ENCODE data around the gene PSMB7.
"Not testable (repeated sequence)": the region's sequence is repeated elsewhere in the genome, so short reads cannot be mapped to it uniquely, and the experiment has no call there.

Gene PSMB7

GRCh38 chr9:124429530-124429867 lies 14.3 kb upstream of the PSMB7 start:
- Histone ChIP-seq H3K9me3 (ENCODE audit: control insufficient read depth in 5 of 5, low read length in 5 of 5) (no peaks in the 10 kb centered on the region), H3K27me3 (ENCODE audit: control insufficient read depth in 5 of 5, insufficient read depth in 4 of 5, low read length in 5 of 5) (no peaks in the 10 kb centered on the region), H3K4me3 (ENCODE audit: low read depth in 1 of 5, low read length in 5 of 5) (no peak overlapping the region)

GRCh38 chr9:124428751-124429529 lies 13.7 kb upstream of the PSMB7 start:
- Histone ChIP-seq H3K4me1 (ENCODE audit: control insufficient read depth in 5 of 5, insufficient read depth in 5 of 5, low read length in 5 of 5) (peaks cover 0 to 11% (median 4%) of the 10 kb centered on the region in 5 donors), H3K9me3 (ENCODE audit: control insufficient read depth in 5 of 5, low read length in 5 of 5) (no peaks in the 10 kb centered on the region), H3K27me3 (ENCODE audit: control insufficient read depth in 5 of 5, insufficient read depth in 4 of 5, low read length in 5 of 5) (no peaks in the 10 kb centered on the region), H3K9ac (ENCODE audit: low read length in 5 of 5) (no peak overlapping the region), H3K27ac (ENCODE audit: low read depth, low read length) (no peak overlapping the region), H3K36me3 (ENCODE audit: control insufficient read depth in 5 of 5, insufficient read depth in 5 of 5, low read length in 5 of 5) (no peaks in the 10 kb centered on the region), H3K4me3 (ENCODE audit: low read depth in 1 of 5, low read length in 5 of 5) (no peak overlapping the region)

More at GRCh38 chr9:124429530-124429867, 14.3 kb upstream of the PSMB7 start:
- H3K27ac ChIP-seq (ENCODE audit: low read depth, low read length), result no peak overlapping the region
- H3K4me1 ChIP-seq (ENCODE audit: control insufficient read depth in 5 of 5, insufficient read depth in 5 of 5, low read length in 5 of 5), result peaks cover 0 to 11% (median 4%) of the 10 kb centered on the region in 5 donors
- H3K9ac ChIP-seq (ENCODE audit: low read length in 5 of 5), result no peak overlapping the region
- no peaks in the 10 kb centered on the region for H3K36me3 ChIP-seq (ENCODE audit: control insufficient read depth in 5 of 5, insufficient read depth in 5 of 5, low read length in 5 of 5)

- H3K9me3 ChIP-seq (ENCODE audit: control insufficient read depth in 5 of 5, low read length in 5 of 5), result no peaks in the 10 kb centered on the region
Observed at GRCh38 chr9:124427281-124427680, 12.0 kb upstream of the PSMB7 start.

GRCh38 chr9:124426361-124426760 lies 11.1 kb upstream of the PSMB7 start:
- H3K4me3 ChIP-seq (ENCODE audit: low read depth in 1 of 5, low read length in 5 of 5), result no peak overlapping the region
- H3K9me3 ChIP-seq (ENCODE audit: control insufficient read depth in 5 of 5, low read length in 5 of 5), result no peaks in the 10 kb centered on the region
- no peaks in the 10 kb centered on the region for H3K36me3 ChIP-seq (ENCODE audit: control insufficient read depth in 5 of 5, insufficient read depth in 5 of 5, low read length in 5 of 5)
- H3K4me1 ChIP-seq (ENCODE audit: control insufficient read depth in 5 of 5, insufficient read depth in 5 of 5, low read length in 5 of 5), result peaks cover 0 to 8% (median under 1%) of the 10 kb centered on the region in 5 donors
- no peak overlapping the region for H3K27ac ChIP-seq (ENCODE audit: low read depth, low read length)
- H3K27me3 ChIP-seq (ENCODE audit: control insufficient read depth in 5 of 5, insufficient read depth in 4 of 5, low read length in 5 of 5), result peaks cover 0 to 4% (median 0%) of the 10 kb centered on the region in 5 donors
- H3K9ac ChIP-seq (ENCODE audit: low read length in 5 of 5), result no peak overlapping the region

More at GRCh38 chr9:124427281-124427680, 12.0 kb upstream of the PSMB7 start:
- peaks cover 0 to 4% (median 0%) of the 10 kb centered on the region in 5 donors for H3K27me3 ChIP-seq (ENCODE audit: control insufficient read depth in 5 of 5, insufficient read depth in 4 of 5, low read length in 5 of 5)
- H3K4me3 ChIP-seq (ENCODE audit: low read depth in 1 of 5, low read length in 5 of 5), result no peak overlapping the region
- no peak overlapping the region for H3K9ac ChIP-seq (ENCODE audit: low read length in 5 of 5)
- H3K36me3 ChIP-seq (ENCODE audit: control insufficient read depth in 5 of 5, insufficient read depth in 5 of 5, low read length in 5 of 5), result no peaks in the 10 kb centered on the region
- peaks cover 0 to 11% (median 4%) of the 10 kb centered on the region in 5 donors for H3K4me1 ChIP-seq (ENCODE audit: control insufficient read depth in 5 of 5, insufficient read depth in 5 of 5, low read length in 5 of 5)
- no peak overlapping the region for H3K27ac ChIP-seq (ENCODE audit: low read depth, low read length)

- not testable (repeated sequence) for H3K27ac ChIP-seq (ENCODE audit: low read depth, low read length); H3K27me3 ChIP-seq (ENCODE audit: control insufficient read depth in 5 of 5, insufficient read depth in 4 of 5, low read length in 5 of 5); H3K9ac ChIP-seq (ENCODE audit: low read length in 5 of 5); H3K4me3 ChIP-seq (ENCODE audit: low read depth in 1 of 5, low read length in 5 of 5); H3K4me1 ChIP-seq (ENCODE audit: control insufficient read depth in 5 of 5, insufficient read depth in 5 of 5, low read length in 5 of 5); H3K9me3 ChIP-seq (ENCODE audit: control insufficient read depth in 5 of 5, low read length in 5 of 5); H3K36me3 ChIP-seq (ENCODE audit: control insufficient read depth in 5 of 5, insufficient read depth in 5 of 5, low read length in 5 of 5)
Observed at GRCh38 chr9:124425733-124426132, 10.5 kb upstream of the PSMB7 start.

GRCh38 chr9:124423591-124423990 lies 8.3 kb upstream of the PSMB7 start:
- Histone ChIP-seq H3K9ac (ENCODE audit: low read length in 5 of 5) (no peak overlapping the region), H3K27me3 (ENCODE audit: control insufficient read depth in 5 of 5, insufficient read depth in 4 of 5, low read length in 5 of 5) (peaks cover 0 to 4% (median 0%) of the 10 kb centered on the region in 5 donors), H3K9me3 (ENCODE audit: control insufficient read depth in 5 of 5, low read length in 5 of 5) (no peaks in the 10 kb centered on the region), H3K36me3 (ENCODE audit: control insufficient read depth in 5 of 5, insufficient read depth in 5 of 5, low read length in 5 of 5) (no peaks in the 10 kb centered on the region), H3K27ac (ENCODE audit: low read depth, low read length) (no peak overlapping the region), H3K4me3 (ENCODE audit: low read depth in 1 of 5, low read length in 5 of 5) (no peak overlapping the region), H3K4me1 (ENCODE audit: control insufficient read depth in 5 of 5, insufficient read depth in 5 of 5, low read length in 5 of 5) (peaks cover 0 to 10% (median 0%) of the 10 kb centered on the region in 5 donors)

GRCh38 chr9:124423155-124423554 lies 7.9 kb upstream of the PSMB7 start:
- H3K36me3 ChIP-seq (ENCODE audit: control insufficient read depth in 5 of 5, insufficient read depth in 5 of 5, low read length in 5 of 5), result no peaks in the 10 kb centered on the region
- peaks cover 0 to 10% (median 0%) of the 10 kb centered on the region in 5 donors for H3K4me1 ChIP-seq (ENCODE audit: control insufficient read depth in 5 of 5, insufficient read depth in 5 of 5, low read length in 5 of 5)
- no peak overlapping the region for H3K9ac ChIP-seq (ENCODE audit: low read length in 5 of 5)
- no peaks in the 10 kb centered on the region for H3K9me3 ChIP-seq (ENCODE audit: control insufficient read depth in 5 of 5, low read length in 5 of 5)
- no peak overlapping the region for H3K4me3 ChIP-seq (ENCODE audit: low read depth in 1 of 5, low read length in 5 of 5)
- H3K27me3 ChIP-seq (ENCODE audit: control insufficient read depth in 5 of 5, insufficient read depth in 4 of 5, low read length in 5 of 5), result peaks cover 0 to 4% (median 0%) of the 10 kb centered on the region in 5 donors
- no peak overlapping the region for H3K27ac ChIP-seq (ENCODE audit: low read depth, low read length)

GRCh38 chr9:124420991-124421543 lies 5.8 kb upstream of the PSMB7 start:
- no peak overlapping the region for H3K9ac ChIP-seq (ENCODE audit: low read length in 5 of 5)
- peaks cover 0 to 10% (median 0%) of the 10 kb centered on the region in 5 donors for H3K4me1 ChIP-seq (ENCODE audit: control insufficient read depth in 5 of 5, insufficient read depth in 5 of 5, low read length in 5 of 5)
- H3K27me3 ChIP-seq (ENCODE audit: control insufficient read depth in 5 of 5, insufficient read depth in 4 of 5, low read length in 5 of 5), result peaks cover 0 to 4% (median 0%) of the 10 kb centered on the region in 5 donors
- no peak overlapping the region for H3K27ac ChIP-seq (ENCODE audit: low read depth, low read length)
- no peaks in the 10 kb centered on the region for H3K36me3 ChIP-seq (ENCODE audit: control insufficient read depth in 5 of 5, insufficient read depth in 5 of 5, low read length in 5 of 5)
- no peaks in the 10 kb centered on the region for H3K9me3 ChIP-seq (ENCODE audit: control insufficient read depth in 5 of 5, low read length in 5 of 5)
- H3K4me3 ChIP-seq (ENCODE audit: low read depth in 1 of 5, low read length in 5 of 5), result no peak overlapping the region

GRCh38 chr9:124419832-124420489 lies 4.7 kb upstream of the PSMB7 start:
- Histone ChIP-seq H3K36me3 (ENCODE audit: control insufficient read depth in 5 of 5, insufficient read depth in 5 of 5, low read length in 5 of 5) (no peaks in the 10 kb centered on the region), H3K27me3 (ENCODE audit: control insufficient read depth in 5 of 5, insufficient read depth in 4 of 5, low read length in 5 of 5) (peaks cover 0 to 4% (median 0%) of the 10 kb centered on the region in 5 donors), H3K4me3 (ENCODE audit: low read depth in 1 of 5, low read length in 5 of 5) (no peak overlapping the region), H3K4me1 (ENCODE audit: control insufficient read depth in 5 of 5, insufficient read depth in 5 of 5, low read length in 5 of 5) (peaks cover 0 to 13% (median under 1%) of the 10 kb centered on the region in 5 donors), H3K9me3 (ENCODE audit: control insufficient read depth in 5 of 5, low read length in 5 of 5) (peaks cover 0 to 4% (median 0%) of the 10 kb centered on the region in 5 donors), H3K27ac (ENCODE audit: low read depth, low read length) (no peak overlapping the region), H3K9ac (ENCODE audit: low read length in 5 of 5) (no peak overlapping the region)

Measured in subcutaneous abdominal adipose tissue (tissue), 5 donors.